ENCODE data around the gene AANAT.

Gene AANAT

GRCh38 chr17:76458580-76459490 is 8.6 kb upstream of the AANAT start:
- peaks cover 8% of the 10 kb centered on the region for H3K4me1 ChIP-seq (ENCODE audit: insufficient read depth, low read length)
- no peak overlapping the region for H3K4me3 ChIP-seq (ENCODE audit: low read length)
- H3K9me3 ChIP-seq (ENCODE audit: insufficient read depth, low read depth, low read length) = no peaks in the 10 kb centered on the region
- H3K27me3 ChIP-seq (ENCODE audit: insufficient read depth, low read length) = no peaks in the 10 kb centered on the region
- H3K27ac ChIP-seq (ENCODE audit: low read length) = no peak overlapping the region
- H3K36me3 ChIP-seq (ENCODE audit: insufficient read depth, low read depth, low read length) = no peaks in the 10 kb centered on the region
- H3K9ac ChIP-seq (ENCODE audit: low read depth, low read length) = no peak overlapping the region

GRCh38 chr17:76459674-76460073 is 7.7 kb upstream of the AANAT start:
- peaks cover 8% of the 10 kb centered on the region for H3K4me1 ChIP-seq (ENCODE audit: insufficient read depth, low read length)
- no peak overlapping the region for H3K27ac ChIP-seq (ENCODE audit: low read length)
- no peaks in the 10 kb centered on the region for H3K27me3 ChIP-seq (ENCODE audit: insufficient read depth, low read length)
- no peak overlapping the region for H3K4me3 ChIP-seq (ENCODE audit: low read length)
- no peak overlapping the region for H3K9ac ChIP-seq (ENCODE audit: low read depth, low read length)
- no peaks in the 10 kb centered on the region for H3K9me3 ChIP-seq (ENCODE audit: insufficient read depth, low read depth, low read length)
- no peaks in the 10 kb centered on the region for H3K36me3 ChIP-seq (ENCODE audit: insufficient read depth, low read depth, low read length)

GRCh38 chr17:76461765-76462555 is 5.4 kb upstream of the AANAT start:
- Histone ChIP-seq H3K27me3 (ENCODE audit: insufficient read depth, low read length) (no peaks in the 10 kb centered on the region), H3K4me1 (ENCODE audit: insufficient read depth, low read length) (peaks cover 8% of the 10 kb centered on the region), H3K9me3 (ENCODE audit: insufficient read depth, low read depth, low read length) (no peaks in the 10 kb centered on the region), H3K36me3 (ENCODE audit: insufficient read depth, low read depth, low read length) (no peaks in the 10 kb centered on the region), H3K9ac (ENCODE audit: low read depth, low read length) (no peak overlapping the region), H3K27ac (ENCODE audit: low read length) (no peak overlapping the region), H3K4me3 (ENCODE audit: low read length) (no peak overlapping the region)

GRCh38 chr17:76462556-76463290 is 4.7 kb upstream of the AANAT start:
- Histone ChIP-seq H3K9me3 (ENCODE audit: insufficient read depth, low read depth, low read length) (no peaks in the 10 kb centered on the region), H3K4me1 (ENCODE audit: insufficient read depth, low read length) (peaks cover 14% of the 10 kb centered on the region), H3K27me3 (ENCODE audit: insufficient read depth, low read length) (no peaks in the 10 kb centered on the region), H3K9ac (ENCODE audit: low read depth, low read length) (no peak overlapping the region), H3K27ac (ENCODE audit: low read length) (no peak overlapping the region), H3K4me3 (ENCODE audit: low read length) (no peak overlapping the region), H3K36me3 (ENCODE audit: insufficient read depth, low read depth, low read length) (no peaks in the 10 kb centered on the region)

GRCh38 chr17:76466775-76467130 is 650 bp upstream of the AANAT start:
- peaks cover 8% of the 10 kb centered on the region for H3K4me1 ChIP-seq (ENCODE audit: insufficient read depth, low read length)
- H3K9ac ChIP-seq (ENCODE audit: low read depth, low read length) = no peak overlapping the region
- H3K27me3 ChIP-seq (ENCODE audit: insufficient read depth, low read length) = no peaks in the 10 kb centered on the region
- H3K36me3 ChIP-seq (ENCODE audit: insufficient read depth, low read depth, low read length) = no peaks in the 10 kb centered on the region
- H3K4me3 ChIP-seq (ENCODE audit: low read length) = no peak overlapping the region
- no peak overlapping the region for H3K27ac ChIP-seq (ENCODE audit: low read length)
- no peaks in the 10 kb centered on the region for H3K9me3 ChIP-seq (ENCODE audit: insufficient read depth, low read depth, low read length)

- Histone ChIP-seq H3K4me3 (ENCODE audit: low read length) (no peak overlapping the region), H3K36me3 (ENCODE audit: insufficient read depth, low read depth, low read length) (0 out of 2 replicates have a peak, but pooled peaks cover 6% of the 10 kb centered on the region), H3K27me3 (ENCODE audit: insufficient read depth, low read length) (no peaks in the 10 kb centered on the region), H3K27ac (ENCODE audit: low read length) (no peak overlapping the region), H3K9ac (ENCODE audit: low read depth, low read length) (no peak overlapping the region), H3K4me1 (ENCODE audit: insufficient read depth, low read length) (peaks cover 7% of the 10 kb centered on the region; the same call in 1 of the 2 replicates), H3K9me3 (ENCODE audit: insufficient read depth, low read depth, low read length) (no peaks in the 10 kb centered on the region)
These were observed 618 bp downstream of the AANAT start for GRCh38 chr17:76467809-76468633.

- Histone ChIP-seq H3K27ac (ENCODE audit: low read length) (no peak overlapping the region), H3K4me1 (ENCODE audit: insufficient read depth, low read length) (peaks cover 7% of the 10 kb centered on the region; the same call in 1 of the 2 replicates), H3K9ac (ENCODE audit: low read depth, low read length) (no peak overlapping the region), H3K36me3 (ENCODE audit: insufficient read depth, low read depth, low read length) (0 out of 2 replicates have a peak, but pooled peaks cover 6% of the 10 kb centered on the region), H3K4me3 (ENCODE audit: low read length) (no peak overlapping the region), H3K9me3 (ENCODE audit: insufficient read depth, low read depth, low read length) (no peaks in the 10 kb centered on the region), H3K27me3 (ENCODE audit: insufficient read depth, low read length) (no peaks in the 10 kb centered on the region)
These were observed 1.2 kb downstream of the AANAT start for GRCh38 chr17:76468634-76469010.

GRCh38 chr17:76469076-76469990 is 1.9 kb downstream of the AANAT start:
- no peak overlapping the region for H3K4me3 ChIP-seq (ENCODE audit: low read length)
- H3K9ac ChIP-seq (ENCODE audit: low read depth, low read length) = no peak overlapping the region
- H3K4me1 ChIP-seq (ENCODE audit: insufficient read depth, low read length) = peaks cover 7% of the 10 kb centered on the region; the same call in 1 of the 2 replicates
- no peak overlapping the region for H3K27ac ChIP-seq (ENCODE audit: low read length)
- no peaks in the 10 kb centered on the region for H3K9me3 ChIP-seq (ENCODE audit: insufficient read depth, low read depth, low read length)
- H3K27me3 ChIP-seq (ENCODE audit: insufficient read depth, low read length) = no peaks in the 10 kb centered on the region
- 0 out of 2 replicates have a peak, but pooled peaks cover 6% of the 10 kb centered on the region for H3K36me3 ChIP-seq (ENCODE audit: insufficient read depth, low read depth, low read length)

- 0 out of 2 replicates have a peak, but pooled peaks cover 6% of the 10 kb centered on the region for H3K36me3 ChIP-seq (ENCODE audit: insufficient read depth, low read depth, low read length)
- peaks cover 7% of the 10 kb centered on the region; the same call in 1 of the 2 replicates for H3K4me1 ChIP-seq (ENCODE audit: insufficient read depth, low read length)
- H3K4me3 ChIP-seq (ENCODE audit: low read length) = no peak overlapping the region
- H3K27me3 ChIP-seq (ENCODE audit: insufficient read depth, low read length) = no peaks in the 10 kb centered on the region
- H3K27ac ChIP-seq (ENCODE audit: low read length) = no peak overlapping the region
- no peaks in the 10 kb centered on the region for H3K9me3 ChIP-seq (ENCODE audit: insufficient read depth, low read depth, low read length)
- no peak overlapping the region for H3K9ac ChIP-seq (ENCODE audit: low read depth, low read length)
These were observed 2.8 kb downstream of the AANAT start for GRCh38 chr17:76469991-76470739.
